ENCODE data around the gene LRP6.

DNA sequence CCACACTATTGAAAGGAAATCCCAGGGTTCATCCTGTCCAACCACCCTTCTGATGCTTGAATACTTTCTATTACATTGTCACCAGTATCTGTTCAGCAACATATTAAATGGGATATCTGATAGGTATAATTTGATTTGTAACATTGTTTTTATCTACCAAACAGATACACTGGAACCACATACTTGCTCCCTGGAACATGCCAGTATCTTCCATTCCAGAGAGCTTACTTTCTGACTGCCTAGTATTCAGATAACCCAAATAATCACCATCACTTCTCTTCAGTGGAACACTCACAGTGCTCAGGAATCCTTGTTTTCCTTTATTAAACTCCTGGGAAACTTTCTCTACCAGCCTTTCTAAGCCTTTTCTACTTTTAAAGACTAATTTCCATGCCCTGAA, 19.3 kb downstream of the LRP6 start:
- TF ChIP-seq, protein P1, sequence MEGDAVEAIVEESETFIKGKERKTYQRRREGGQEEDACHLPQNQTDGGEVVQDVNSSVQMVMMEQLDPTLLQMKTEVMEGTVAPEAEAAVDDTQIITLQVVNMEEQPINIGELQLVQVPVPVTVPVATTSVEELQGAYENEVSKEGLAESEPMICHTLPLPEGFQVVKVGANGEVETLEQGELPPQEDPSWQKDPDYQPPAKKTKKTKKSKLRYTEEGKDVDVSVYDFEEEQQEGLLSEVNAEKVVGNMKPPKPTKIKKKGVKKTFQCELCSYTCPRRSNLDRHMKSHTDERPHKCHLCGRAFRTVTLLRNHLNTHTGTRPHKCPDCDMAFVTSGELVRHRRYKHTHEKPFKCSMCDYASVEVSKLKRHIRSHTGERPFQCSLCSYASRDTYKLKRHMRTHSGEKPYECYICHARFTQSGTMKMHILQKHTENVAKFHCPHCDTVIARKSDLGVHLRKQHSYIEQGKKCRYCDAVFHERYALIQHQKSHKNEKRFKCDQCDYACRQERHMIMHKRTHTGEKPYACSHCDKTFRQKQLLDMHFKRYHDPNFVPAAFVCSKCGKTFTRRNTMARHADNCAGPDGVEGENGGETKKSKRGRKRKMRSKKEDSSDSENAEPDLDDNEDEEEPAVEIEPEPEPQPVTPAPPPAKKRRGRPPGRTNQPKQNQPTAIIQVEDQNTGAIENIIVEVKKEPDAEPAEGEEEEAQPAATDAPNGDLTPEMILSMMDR (IDR thresholded peaks at IDR 0.05), result no peak
- no peak for TF ChIP-seq POLR2A (IDR thresholded peaks at IDR 0.05)
- TF ChIP-seq EP300 (IDR thresholded peaks at IDR 0.05), result no peak

Data from ovary (tissue), 3 donors.